Adipocyte (in vitro differentiated cells): ENCODE data around the gene TMPRSS3.

Experiments used
- DNase-seq: peaks from one replicate; pipeline ENCODE4 v3.0.0-alpha.2; 2015; ENCODE audit warnings: low read depth
- H3K27me3 ChIP-seq: replicated peaks from 2 replicates; pipeline ENCODE4 v1.7.0; 2013; ENCODE audit warnings: mild to moderate bottlenecking, low read length, moderate library complexity; ENCODE audit not compliant: control insufficient read depth, insufficient read depth
- H3K36me3 ChIP-seq: 2 replicates; pipeline ENCODE4 v1.7.0; 2013; ENCODE audit warnings: low read length, mild to moderate bottlenecking, moderate library complexity; ENCODE audit not compliant: control insufficient read depth, insufficient read depth, severe bottlenecking
- H3K4me1 ChIP-seq: 2 replicates; pipeline ENCODE4 v1.7.0; 2013; ENCODE audit warnings: mild to moderate bottlenecking, low read length, moderate library complexity; ENCODE audit not compliant: control insufficient read depth, insufficient read depth
- H3K4me3 ChIP-seq: 2 replicates; pipeline ENCODE4 v1.7.0; 2013; ENCODE audit warnings: mild to moderate bottlenecking, low read length, moderate library complexity
- H3K9ac ChIP-seq: 2 replicates; pipeline ENCODE4 v1.7.0; 2013; ENCODE audit warnings: mild to moderate bottlenecking, low read length, moderate library complexity
- H3K9me3 ChIP-seq: 2 replicates; pipeline ENCODE4 v1.7.0; 2013; ENCODE audit warnings: mild to moderate bottlenecking, low read length, moderate library complexity; ENCODE audit not compliant: control insufficient read depth

Gene TMPRSS3

DNA sequence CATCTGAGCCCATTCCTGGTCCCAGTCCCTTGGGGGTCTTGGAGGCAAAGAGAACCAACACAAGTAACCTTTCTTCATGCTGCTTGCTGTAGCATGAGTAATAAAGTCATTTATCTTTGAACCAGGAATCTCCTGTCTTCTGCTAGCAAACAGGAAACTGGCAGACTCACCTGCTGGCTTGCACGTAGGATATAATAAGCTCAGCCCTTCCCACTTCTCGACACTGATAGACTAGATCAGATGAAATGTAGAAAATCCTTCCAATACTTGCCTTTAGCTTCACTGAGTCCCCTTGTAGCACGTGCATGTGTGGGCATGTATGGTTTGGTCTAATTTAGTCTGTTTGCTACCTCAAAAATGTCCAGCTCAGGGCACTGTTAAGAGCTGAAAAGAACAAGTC, 38.5 kb downstream of the TMPRSS3 start:
- no peak overlapping the region for H3K4me3 ChIP-seq

DNA sequence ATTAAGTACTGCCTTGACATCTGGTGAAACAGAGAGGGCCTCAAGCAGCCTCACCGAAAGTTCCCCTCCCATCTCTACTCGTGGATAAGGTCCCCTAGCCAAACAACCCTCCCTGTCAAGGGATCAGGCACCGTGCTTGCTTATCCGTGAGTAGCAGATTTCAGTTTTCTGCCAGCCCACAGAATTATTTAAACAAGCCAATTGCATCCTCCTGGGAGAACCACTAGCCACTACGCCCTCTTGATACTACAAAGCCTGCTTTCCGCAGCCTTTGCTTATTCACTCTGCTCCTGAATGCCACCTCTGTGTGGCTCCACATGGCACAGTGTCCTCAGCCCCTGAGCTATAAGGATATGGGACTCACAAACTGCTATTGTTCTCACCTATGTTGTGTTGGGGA, 39.2 kb downstream of the TMPRSS3 start:
- peaks cover 32% of the 10 kb centered on the region for H3K27me3 ChIP-seq
- DNase-seq: no peak
- H3K4me3 ChIP-seq: no peak overlapping the region
- H3K9me3 ChIP-seq: peaks cover 42% of the 10 kb centered on the region
- no peak overlapping the region for H3K9ac ChIP-seq
- H3K4me1 ChIP-seq: no peaks in the 10 kb centered on the region
- H3K36me3 ChIP-seq: no peaks in the 10 kb centered on the region

More for the DNA sequence above, 38.5 kb downstream of the TMPRSS3 start:
- no peaks in the 10 kb centered on the region for H3K36me3 ChIP-seq
- H3K9ac ChIP-seq: no peak overlapping the region
- no peaks in the 10 kb centered on the region for H3K4me1 ChIP-seq
- peaks cover 42% of the 10 kb centered on the region for H3K9me3 ChIP-seq
- peaks cover 38% of the 10 kb centered on the region for H3K27me3 ChIP-seq
- no peak for DNase-seq

DNA sequence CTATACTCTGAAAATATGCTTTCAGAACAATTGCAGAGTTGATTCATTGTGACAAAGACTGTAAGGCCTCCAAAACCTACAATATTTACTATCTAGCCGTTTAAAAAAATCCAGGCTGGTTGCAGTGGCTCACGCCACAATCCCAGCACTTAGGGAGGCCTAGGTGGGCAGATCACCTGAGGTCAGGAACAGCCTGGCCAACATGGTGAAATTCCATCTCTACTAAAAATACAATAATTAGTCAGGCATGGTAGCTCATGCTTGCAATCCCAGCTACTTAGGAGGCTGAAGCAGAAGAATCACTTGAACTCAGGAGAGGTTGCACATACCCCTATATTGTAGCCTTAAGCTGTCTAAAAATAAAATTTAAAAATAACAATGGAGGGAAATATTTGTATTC, 39.8 kb downstream of the TMPRSS3 start:
- Histone ChIP-seq H3K4me1 (no peaks in the 10 kb centered on the region), H3K36me3 (no peaks in the 10 kb centered on the region), H3K4me3 (no peak overlapping the region), H3K9ac (no peak overlapping the region), H3K9me3 (peaks cover 42% of the 10 kb centered on the region), H3K27me3 (peaks cover 28% of the 10 kb centered on the region)
- no peak for DNase-seq

DNA sequence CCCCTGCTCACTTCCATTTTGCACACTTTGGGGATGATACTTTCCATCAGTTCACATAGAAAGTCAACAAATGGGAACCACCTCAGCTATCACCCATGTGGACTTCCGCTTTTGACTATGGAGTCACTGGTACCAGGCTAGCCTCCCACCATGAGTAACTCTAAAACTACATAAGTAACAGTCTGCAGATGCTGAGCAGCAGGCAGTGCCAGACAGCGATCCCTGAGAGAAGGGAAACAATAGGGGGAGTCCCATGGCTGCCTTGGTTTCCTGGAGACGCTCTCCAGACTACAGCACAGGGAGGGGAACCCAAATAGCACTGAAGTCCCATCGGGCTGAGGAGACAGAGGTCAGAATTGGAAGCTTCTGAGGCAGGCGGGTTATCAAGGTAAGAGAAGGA, 42.2 kb downstream of the TMPRSS3 start:
- H3K9ac ChIP-seq: no peak overlapping the region
- no peaks in the 10 kb centered on the region for H3K36me3 ChIP-seq
- no peaks in the 10 kb centered on the region for H3K4me1 ChIP-seq
- no peak overlapping the region for H3K4me3 ChIP-seq
- DNase-seq: no peak
- H3K9me3 ChIP-seq: peaks cover 38% of the 10 kb centered on the region
- peaks cover 29% of the 10 kb centered on the region for H3K27me3 ChIP-seq

DNA sequence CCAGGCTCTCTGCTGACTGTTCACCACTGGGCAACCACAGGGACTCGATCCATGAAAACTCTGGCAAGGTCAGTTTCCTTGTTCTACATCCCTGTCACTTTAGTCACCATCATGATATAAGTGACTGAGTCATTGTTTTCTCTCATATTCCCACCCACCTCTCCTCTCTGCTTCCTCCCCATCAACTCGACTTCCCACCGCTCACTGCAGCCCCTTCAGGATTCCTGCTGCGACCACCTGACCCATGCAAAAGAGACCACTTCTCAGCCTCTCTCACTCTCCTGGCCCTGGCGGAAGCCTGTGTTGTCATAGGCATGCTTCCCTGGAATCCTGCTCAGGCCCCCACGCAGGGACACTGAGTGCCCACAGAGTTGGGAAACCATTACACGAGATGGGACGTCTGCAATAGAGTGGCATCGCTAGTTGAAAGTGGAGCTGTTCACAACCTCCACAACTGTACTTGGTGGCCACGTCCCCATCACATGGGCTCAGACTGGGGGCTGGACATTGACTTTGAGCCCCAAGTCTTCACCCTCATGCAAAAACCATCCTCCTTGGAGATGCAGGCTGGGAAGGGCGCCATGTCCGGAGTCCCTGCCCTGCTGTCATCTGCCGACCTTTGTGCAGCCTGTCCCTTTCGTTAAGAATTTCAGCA, 43.3 kb downstream of the TMPRSS3 start:
- Histone ChIP-seq H3K36me3 (no peaks in the 10 kb centered on the region), H3K4me3 (no peak overlapping the region), H3K9ac (no peak overlapping the region), H3K4me1 (no peaks in the 10 kb centered on the region), H3K27me3 (peaks cover 29% of the 10 kb centered on the region), H3K9me3 (peaks cover 38% of the 10 kb centered on the region)
- DNase-seq: no peak

DNA sequence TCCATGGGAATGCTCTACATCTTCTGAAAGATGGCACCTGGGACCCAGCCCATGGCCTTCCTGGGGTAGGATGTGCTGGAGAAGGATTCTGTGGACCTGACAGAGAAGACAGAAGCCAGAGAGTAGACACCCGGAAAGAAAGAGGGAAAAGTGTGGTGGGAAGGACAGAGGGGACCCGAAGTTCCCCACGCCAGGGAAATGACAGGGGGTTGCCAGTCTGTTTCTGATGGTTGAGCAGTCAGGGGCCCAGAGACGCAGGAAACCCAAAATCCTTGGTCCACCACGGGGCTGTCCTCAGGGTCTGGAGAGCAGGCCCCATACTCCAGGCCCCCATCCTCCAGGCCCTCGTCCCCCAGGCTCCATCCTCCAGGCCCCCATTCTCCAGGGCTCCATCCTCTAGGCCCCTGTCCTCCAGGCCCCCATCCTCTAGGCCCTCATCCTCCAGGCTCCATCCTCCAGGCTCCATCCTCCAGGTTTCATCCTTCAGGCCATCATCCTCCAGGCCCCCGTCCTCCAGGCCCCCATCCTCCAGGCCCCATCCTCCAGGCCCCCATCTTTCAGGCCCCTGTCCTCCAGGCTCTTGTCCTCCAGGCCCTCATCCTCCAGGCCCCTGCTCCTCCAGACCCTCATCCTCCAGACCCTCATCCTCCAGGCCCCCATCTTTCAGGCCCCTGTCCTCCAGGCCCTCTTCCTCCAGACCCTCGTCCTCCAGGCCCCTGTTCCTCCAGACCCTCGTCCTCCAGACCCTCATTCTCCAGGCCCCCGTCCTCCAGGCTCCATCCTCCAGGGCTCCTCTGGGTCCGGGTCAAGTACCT, 44.0 kb downstream of the TMPRSS3 start:
- Histone ChIP-seq H3K4me1 (no peaks in the 10 kb centered on the region), H3K9ac (no peak overlapping the region), H3K36me3 (no peaks in the 10 kb centered on the region), H3K9me3 (peaks cover 33% of the 10 kb centered on the region), H3K4me3 (no peak overlapping the region), H3K27me3 (peaks cover 29% of the 10 kb centered on the region)
- DNase-seq: no peak

DNA sequence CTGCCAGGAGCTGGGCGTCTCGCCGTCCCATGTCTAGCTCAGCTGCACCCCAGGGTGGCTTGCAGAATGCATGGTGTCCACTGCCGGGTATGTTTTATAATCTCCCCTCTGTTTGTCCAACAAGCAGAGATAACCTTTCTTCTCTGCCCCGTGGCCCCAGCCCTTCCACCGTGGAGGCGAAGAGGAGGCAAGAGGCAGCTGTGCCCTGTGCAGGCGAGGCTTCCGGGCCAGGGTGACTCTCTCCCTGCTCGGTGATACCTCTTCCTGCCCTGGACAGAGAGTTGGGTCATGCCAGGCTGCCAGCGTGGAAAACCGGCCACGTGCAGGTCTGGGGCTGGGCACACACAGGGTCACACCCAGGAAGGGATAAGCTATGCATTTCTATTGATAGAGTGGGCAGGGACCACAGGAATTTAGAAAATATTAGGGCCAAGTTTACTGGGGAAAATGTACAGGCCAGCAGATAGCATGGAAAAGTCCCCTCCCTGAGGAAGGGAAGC, 44.9 kb downstream of the TMPRSS3 start, which contains the start of gene TFF2:
Gene TFF2, minus strand, starts transcription at position 68 of the 500 bp plus-strand sequence. Its CDS starts 37 bp downstream, at position 31.
- DNase-seq: no peak
- no peak within 1 kb of the TSS for H3K4me3 ChIP-seq
- H3K36me3 ChIP-seq: no peaks in the 10 kb centered on the region
- peaks cover 29% of the 10 kb centered on the region for H3K27me3 ChIP-seq
- no peaks in the 10 kb centered on the region for H3K4me1 ChIP-seq
- no peak within 1 kb of the TSS for H3K9ac ChIP-seq
- H3K9me3 ChIP-seq: peaks cover 25% of the 10 kb centered on the region

DNA sequence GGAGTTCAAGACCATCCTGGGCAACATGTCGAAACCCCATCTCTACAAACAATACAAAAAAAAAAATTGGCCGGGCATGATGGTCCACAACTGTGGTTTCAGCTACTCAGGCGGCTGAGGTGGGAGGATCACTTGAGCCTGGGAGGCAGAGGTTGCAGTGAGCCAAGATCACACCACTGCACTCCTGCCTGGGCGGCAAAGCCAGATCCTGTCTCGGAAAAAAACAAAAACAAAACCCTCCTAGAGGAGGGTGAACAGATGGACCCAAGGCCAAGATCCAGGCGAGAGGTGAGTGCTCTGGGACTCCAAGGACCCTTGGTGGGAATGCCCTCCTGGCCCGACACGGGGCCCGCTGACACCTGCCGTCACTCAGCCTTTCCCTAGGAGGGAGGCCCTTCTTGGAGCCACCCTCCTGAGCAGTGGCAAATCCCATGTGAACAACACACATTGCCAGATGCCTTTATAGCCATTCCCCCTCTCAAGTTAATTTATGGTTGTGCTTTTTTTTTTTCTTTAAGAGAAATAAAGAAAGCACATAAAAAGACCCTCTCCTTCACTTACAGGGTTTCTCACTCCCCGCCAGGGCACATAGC, 45.4 kb downstream of the TMPRSS3 start:
- Histone ChIP-seq H3K36me3 (no peaks in the 10 kb centered on the region), H3K4me3 (no peak overlapping the region), H3K4me1 (no peaks in the 10 kb centered on the region), H3K9ac (no peak overlapping the region), H3K27me3 (peaks cover 29% of the 10 kb centered on the region), H3K9me3 (peaks cover 19% of the 10 kb centered on the region)
- no peak for DNase-seq

DNA sequence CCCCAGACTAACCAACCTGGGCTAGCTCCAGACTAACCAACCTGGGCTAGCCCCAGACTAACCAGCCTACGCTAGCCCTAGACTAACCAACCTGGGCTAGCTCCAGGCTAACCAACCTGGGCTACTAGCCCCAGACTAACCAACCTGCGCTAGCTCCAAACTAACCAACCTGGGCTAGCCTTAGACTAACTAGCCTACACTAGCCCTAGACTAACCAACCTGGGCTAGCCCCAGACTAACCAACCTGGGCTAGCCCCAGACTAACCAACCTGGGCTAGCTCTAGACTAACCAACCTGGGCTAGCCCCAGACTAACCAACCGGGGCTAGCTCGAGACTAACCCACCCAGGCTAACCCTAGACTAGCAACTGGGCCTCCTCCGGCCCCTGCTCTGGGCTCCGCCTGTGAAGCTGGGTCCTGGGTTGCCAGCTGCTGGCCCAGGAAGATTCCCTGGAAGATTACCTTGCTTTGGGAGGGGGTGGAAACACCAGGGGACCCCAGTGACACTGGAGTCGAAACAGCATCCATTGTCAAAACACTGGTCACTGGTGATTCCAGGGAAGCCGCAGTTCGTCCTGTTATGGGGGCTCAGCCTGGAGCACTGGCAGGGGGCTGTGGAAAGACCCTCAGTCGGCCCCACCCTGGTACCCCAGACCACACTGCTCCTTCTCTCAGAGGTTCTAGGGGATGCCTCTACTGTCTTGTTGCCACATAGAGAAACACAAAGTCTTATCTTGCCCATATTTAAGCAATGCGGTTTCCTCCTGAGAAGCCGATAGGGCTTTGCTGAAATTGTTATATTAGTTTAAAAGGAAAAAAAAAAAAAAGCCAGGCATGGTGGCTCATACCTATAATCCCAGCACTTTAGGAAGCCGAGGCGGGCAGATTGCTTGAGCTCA, 46.2 kb downstream of the TMPRSS3 start:
- DNase-seq: no peak
- no peak overlapping the region for H3K4me3 ChIP-seq
- peaks cover 12% of the 10 kb centered on the region for H3K9me3 ChIP-seq
- H3K36me3 ChIP-seq: no peaks in the 10 kb centered on the region
- no peaks in the 10 kb centered on the region for H3K4me1 ChIP-seq
- H3K9ac ChIP-seq: no peak overlapping the region
- peaks cover 29% of the 10 kb centered on the region for H3K27me3 ChIP-seq

DNA sequence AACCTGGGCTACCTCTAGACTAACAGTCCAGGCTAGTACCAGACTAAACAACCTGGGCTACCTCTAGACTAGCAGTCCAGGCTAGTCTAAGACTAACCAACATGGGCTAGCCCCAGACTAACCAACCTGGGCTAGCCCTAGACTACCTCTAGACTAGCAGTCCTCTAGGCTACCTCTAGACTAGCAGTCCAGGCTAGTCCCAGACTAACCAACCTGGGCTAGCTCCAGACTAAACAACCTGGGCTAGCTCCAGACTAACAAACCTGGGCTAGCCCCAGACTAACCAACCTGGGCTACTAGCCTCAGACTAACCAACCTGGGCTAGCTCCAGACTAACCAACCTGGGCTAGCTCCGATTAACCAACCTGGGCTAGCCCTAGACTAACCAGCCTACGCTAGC, 47.1 kb downstream of the TMPRSS3 start:
- Histone ChIP-seq H3K9me3 (peaks cover 4% of the 10 kb centered on the region), H3K4me1 (no peaks in the 10 kb centered on the region), H3K9ac (no peak overlapping the region), H3K27me3 (peaks cover 27% of the 10 kb centered on the region), H3K36me3 (no peaks in the 10 kb centered on the region), H3K4me3 (no peak overlapping the region)
- DNase-seq: no peak
